Left hindlimb (tissue), 1 donor: ENCODE data around the gene SLC16A3.
"Not testable (repeated sequence)": the region's sequence is repeated elsewhere in the genome, so short reads cannot be mapped to it uniquely, and the experiment has no call there.

Experiments
- DNase-seq: peaks from one replicate; pipeline ENCODE4 v3.0.0-alpha.2; 2018

The SLC16A3 gene

DNA sequence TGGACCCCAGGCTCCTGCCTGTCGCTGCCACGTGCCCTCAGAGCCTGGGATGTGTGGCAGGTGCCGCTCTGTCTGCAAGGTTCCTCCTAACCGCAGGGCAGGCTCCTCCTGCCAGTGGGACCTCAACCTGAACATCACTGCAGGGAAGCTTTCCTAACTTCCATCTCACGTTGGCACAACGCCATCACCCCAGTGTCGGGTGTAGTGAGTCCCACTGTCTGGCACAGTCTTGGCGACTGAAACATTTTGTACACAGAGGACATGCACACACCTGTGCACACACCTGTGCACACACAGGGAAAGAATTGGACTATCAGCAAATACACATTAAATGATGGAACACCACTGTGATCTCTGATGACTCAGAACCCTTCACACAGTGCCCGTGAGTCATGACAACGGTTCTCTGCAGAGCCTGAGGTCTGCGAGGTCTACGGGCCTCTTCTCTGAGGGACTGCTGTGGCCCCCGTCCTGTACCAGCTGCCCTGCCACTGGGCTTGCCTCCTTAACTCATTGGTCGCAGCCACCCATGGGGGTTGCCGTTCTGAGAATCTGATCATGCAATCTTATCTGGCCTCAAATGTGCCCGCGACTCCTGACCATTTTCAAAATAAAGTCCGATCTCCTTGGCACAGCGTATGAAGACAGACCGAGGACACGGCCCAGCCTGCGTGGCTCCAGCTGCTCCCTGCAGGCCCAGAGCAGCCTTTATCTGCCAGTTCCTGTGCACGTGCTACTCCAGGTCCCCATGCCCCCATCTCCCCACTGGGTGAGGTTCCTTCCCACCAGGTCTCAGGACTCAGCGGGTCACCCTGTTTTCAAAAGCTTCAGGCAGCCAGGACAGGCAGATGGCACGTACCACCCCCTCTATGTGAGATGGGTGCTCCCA, 23.8 kb upstream of the SLC16A3 start:
- DNase-seq = no peak

GRCh38 chr17:82205720-82206508, 22.9 kb upstream of the SLC16A3 start:
- DNase-seq = peak; percentile 80

DNA sequence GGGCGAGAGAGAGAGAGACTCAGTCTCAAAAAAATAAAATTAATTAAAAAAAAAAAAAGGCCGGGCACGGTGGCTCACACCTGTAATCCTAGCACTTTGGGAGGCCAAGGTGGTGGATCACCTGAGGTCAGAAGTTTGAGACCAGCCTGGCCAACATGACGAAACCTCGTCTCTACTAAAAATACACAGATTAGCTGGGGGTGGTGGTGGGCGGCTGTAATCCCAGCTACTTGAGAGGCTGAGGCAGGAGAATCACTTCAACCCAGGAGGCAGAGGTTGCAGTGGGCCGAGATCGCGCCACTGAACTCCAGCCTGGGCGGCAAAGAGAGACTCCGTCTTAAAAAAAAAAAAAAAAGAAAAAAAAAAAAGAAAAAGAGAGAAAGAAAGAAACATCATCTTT, 18.2 kb upstream of the SLC16A3 start:
- not testable (repeated sequence) for DNase-seq

- peak; percentile 84 for DNase-seq
Observed at GRCh38 chr17:82212331-82213250, 16.3 kb upstream of the SLC16A3 start, which contains the start of gene CCDC57. TSS of gene CCDC57 (minus strand) at chr17:82212842. CDS start at chr17:82201944, 10,898 bp downstream.

DNA sequence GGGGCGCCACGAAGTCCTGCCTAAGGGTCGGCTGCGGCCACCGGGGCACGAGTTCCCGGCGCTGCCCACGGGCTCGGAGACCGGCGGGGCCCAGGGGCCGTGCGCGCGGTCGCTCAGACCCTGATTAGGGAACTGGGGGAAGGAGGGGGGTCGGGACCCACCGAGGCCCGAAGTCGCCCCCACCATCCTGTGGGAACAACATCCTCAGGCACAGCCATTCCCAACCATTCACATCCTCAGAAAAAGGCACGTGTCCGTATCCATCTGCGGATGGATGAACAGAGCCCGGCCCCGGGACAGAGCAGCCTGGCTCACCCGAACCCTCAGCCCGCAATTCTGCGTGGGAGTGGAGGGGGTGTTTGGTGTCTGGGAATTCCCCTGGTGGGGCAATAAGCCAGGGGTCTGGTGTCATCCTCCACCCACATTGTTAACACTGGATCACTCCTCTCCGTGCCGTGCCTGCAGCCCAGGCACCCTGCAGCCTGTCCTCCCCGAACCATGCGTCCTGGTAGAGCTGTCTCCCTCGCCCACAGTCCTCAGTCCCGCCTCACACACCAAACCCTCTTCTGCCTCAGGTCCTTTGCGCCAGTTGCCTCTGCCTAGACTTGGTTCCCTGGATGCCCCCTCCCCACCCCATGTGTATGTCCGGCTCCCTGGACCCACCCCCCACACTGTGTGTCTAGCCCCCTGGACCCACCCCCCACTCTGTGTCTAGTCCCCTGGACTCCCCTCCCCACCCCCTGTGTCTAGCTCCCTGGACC, 15.4 kb upstream of the SLC16A3 start:
- DNase-seq = no peak

- no peak for DNase-seq
Observed at GRCh38 chr17:82214012-82214628, 14.7 kb upstream of the SLC16A3 start.

DNA sequence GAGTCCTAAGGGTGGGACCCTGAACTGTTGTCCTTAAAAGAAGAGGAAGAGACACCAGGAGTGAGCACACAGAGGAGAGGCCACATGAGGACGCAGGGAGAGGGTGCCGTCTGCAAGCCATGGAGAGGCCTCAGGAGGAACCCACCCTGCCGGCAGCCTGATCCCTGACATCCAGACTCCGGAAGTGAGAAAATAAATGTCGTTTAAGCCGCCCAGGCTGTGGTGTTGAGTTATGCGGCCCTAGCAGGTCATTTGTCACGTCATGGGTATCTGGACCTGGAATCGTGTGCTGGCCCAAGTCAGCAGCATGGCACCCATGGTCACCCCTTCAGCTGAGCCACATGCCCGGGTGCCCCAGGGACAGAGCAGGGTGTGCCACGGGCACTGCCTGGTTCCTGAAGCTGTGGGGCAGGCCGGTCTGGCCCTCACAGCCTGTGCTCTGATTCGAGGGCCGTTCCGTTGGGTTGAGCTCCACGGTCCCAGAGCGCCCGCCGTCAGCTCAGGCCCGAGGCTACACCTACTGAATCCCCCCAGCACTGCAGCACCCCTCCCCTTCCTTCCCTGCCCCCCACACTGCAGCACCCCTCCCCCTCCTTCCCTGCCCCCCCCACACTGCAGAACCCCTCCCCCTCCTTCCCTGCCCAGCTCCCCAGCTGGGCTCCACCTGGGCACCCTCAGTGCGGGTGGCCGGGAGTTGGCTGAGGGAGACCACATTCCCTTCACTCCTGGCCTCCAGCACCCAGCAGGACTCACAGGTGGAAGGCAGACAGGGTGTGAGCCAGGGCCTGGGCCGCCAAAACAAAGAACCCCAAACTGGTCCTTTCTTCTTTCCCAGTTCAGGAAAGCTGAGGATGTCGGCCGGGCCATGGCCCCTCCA, 13.5 kb upstream of the SLC16A3 start:
- DNase-seq = no peak

- DNase-seq = no peak
Observed at GRCh38 chr17:82215972-82216300, 12.9 kb upstream of the SLC16A3 start.

DNA sequence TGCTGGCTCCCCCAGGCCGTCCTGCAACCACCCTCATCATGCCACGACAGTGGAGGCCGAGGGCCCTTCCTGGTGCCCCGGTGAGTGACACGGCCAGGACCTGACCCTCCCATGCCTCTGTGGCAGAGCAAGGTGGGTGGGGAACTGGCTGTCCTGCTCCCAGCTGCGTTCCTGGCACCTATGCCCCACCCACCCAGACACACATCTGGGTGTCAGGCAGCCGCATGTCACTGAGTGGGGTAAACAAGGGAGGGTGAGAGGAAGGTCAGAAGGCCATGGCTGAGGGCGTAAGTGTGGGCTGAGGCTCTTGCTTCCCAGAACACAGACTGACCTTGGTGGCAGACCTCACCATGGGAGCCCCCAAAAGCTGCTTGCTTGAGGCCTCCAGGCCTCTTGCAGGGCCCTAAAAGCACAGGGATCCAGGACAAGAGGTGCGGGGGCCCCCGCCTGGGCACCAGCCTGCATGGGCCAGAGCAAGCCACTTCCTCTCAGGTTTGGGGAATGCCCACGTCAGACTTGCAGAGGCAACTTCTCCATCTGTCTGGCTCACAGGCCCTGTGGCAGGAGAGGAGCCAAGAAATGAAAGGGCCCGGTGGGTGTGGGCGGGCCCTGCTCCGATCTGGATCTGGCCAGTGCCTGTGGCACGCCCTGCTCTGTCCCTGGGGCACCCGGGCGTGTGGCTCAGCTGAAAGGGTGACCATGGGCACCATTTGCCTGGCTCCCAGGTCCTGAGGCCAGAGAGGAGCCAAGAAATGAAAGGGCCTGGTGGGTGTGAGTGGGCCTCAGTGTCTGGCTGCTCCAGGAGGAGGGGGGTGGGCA, 12.3 kb upstream of the SLC16A3 start:
- DNase-seq = no peak

- no peak for DNase-seq
Observed at GRCh38 chr17:82217120-82217529, 11.7 kb upstream of the SLC16A3 start.

DNA sequence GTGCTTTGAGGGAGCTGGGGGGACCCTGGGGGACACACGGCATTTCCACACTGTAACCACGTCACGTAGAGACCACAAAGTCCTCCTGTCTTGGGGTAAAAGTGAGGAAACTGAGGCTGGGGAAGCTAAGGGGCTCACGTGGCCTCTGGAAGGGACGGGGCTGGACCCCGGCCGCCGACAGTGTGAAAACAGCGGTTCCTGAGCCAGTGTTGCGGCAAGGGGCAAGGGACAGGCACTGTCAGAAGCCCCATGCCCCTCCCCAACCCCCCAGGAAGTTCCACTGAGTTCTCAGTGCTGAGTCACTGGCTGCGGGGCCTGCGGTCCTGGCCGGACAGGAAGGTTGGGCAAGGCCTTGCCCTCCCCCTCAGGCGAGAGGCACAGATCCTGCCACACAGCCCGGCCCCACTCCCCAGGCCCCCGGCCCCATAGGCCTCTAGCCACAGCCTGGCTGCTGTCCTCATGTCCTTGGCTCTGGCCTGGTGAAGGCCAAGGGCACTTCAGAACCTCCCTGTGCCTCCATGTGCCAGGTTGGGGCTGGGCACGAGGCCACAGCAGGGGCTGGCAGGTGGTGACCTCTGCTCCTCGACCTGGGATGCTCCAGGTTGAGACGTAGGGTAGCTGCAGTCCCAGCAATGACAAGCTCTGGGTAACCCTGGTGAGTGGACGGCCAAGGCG, 11.2 kb upstream of the SLC16A3 start:
- DNase-seq = no peak

- no peak for DNase-seq
Observed at GRCh38 chr17:82218349-82219075, 10.3 kb upstream of the SLC16A3 start.

GRCh38 chr17:82219083-82219482, 9.8 kb upstream of the SLC16A3 start:
- no peak for DNase-seq

- no peak for DNase-seq
Observed at GRCh38 chr17:82219753-82220709, 8.8 kb upstream of the SLC16A3 start.

DNA sequence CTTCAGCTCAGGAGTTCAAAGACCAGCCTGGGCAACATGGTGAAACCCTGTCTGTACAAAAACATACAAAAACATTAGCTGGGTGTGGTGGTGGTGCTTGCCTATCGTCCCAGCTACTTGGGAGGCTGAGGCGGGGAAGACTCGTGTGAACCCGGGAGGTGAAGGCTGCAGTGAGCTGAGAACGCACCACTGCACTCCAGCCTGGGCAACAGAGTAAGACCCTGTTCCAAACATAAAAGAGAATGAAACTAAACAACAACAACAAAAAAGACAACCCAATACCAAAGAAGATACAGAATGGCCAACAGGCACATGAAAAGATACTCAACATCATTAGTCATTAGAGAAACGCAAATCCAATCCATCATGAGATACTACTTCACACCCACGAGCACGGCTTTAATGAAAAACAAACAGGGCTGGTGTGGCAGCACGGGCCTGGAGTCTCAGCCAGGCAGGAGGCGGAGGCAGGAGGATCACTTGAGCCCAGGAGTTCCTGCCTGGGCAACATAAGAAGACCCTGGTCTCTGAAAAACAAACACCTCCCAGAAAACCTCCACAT, 7.4 kb upstream of the SLC16A3 start:
- no peak for DNase-seq

DNA sequence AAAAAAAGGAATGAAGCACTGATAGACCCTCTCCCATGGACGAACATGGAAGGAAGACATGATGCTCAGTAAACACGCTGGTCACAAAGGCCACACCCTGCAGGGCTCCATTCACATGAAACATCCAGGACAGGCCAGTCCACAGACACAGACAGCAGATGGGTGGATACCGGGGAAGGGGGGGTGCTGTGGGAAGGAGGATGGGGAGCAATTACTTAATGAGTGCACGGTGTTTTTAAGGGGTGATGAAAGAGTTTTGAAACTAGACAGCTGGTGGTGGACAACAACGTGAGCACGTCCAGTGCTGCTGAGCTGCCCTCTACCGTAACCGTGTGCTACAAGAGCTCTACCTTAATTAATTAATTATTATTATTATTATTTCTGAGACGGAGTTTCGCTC, 6.0 kb upstream of the SLC16A3 start:
- no peak for DNase-seq

DNA sequence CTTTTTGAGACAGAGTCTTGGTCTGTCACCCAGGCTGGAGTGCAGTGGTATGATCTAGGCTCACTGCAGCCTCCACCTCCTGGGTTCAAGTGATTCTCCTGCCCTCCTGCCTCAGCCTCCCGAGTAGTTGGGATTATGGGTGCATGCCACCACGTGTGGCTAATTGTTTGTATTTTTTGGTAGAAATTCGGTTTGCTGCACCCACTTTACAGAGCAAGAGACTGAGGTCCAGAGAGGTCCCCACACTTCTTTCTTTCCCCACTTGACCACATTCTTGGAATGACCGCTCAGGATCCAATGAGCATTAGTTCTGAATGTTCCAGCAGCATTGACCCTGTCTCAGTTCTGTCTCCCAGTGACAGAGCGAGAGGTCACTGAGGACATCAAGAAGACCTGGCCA, 5.3 kb upstream of the SLC16A3 start:
- no peak for DNase-seq
